OCI-LY3 (cell line): ENCODE results near the gene SLC26A3.

Experiments
- H2AFZ ChIP-seq: fragments of 200-600, 300-600 bp; shearing (Covaris generic); 2 replicates; pipeline ENCODE4 v1.6.0; 2014; ENCODE audit warnings: antibody characterized with exemption, low read depth, low read length
- H3K27ac ChIP-seq: fragments of 200-600, 300-600 bp; sonication (generic); 2 replicates; pipeline ENCODE4 v1.5.1; 2014; ENCODE audit warnings: mild to moderate bottlenecking, low read length, moderate library complexity, mixed read lengths
- H3K27me3 ChIP-seq: fragments of 200-600, 300-600 bp; sonication (generic); 2 replicates; pipeline ENCODE4 v1.6.1; 2014; ENCODE audit warnings: low read depth, low read length, mixed read lengths
- H3K36me3 ChIP-seq: fragments of 200-600, 300-600 bp; sonication (generic); replicated peaks from 2 replicates; pipeline ENCODE3; 2014; ENCODE audit warnings: low read depth, low read length, mixed read lengths
- H3K4me1 ChIP-seq: fragments of 300-600, 200-600 bp; sonication (generic); 2 replicates; pipeline ENCODE4 v1.6.1; 2014; ENCODE audit warnings: low read length, mixed read lengths
- H3K4me2 ChIP-seq: fragments of 200-600, 300-600 bp; sonication (generic); 2 replicates; pipeline ENCODE4 v1.6.1; 2014; ENCODE audit warnings: low read length, mixed read lengths
- H3K4me3 ChIP-seq: fragments of 300-600, 200-600 bp; sonication (generic); 2 replicates; pipeline ENCODE4 v1.5.1; 2014; ENCODE audit warnings: antibody characterized with exemption, mild to moderate bottlenecking, low read length, moderate library complexity
- H3K79me2 ChIP-seq: fragments of 300-600, 200-600 bp; shearing (Covaris generic); 2 replicates; pipeline ENCODE4 v1.6.1; 2014; ENCODE audit warnings: mild to moderate bottlenecking, low read length, mixed read lengths
- H3K9ac ChIP-seq: fragments of 300-600, 200-600 bp; shearing (Covaris generic); 2 replicates; pipeline ENCODE4 v1.6.0; 2014; ENCODE audit warnings: mild to moderate bottlenecking, low read length, moderate library complexity
- H3K9me3 ChIP-seq: fragments of 200-600, 300-600 bp; shearing (Covaris generic); 2 replicates; pipeline ENCODE4 v1.6.1; 2014; ENCODE audit warnings: low read length, mixed read lengths; ENCODE audit not compliant: insufficient read depth
- H4K20me1 ChIP-seq: fragments of 200-600, 300-600 bp; sonication (generic); 2 replicates; pipeline ENCODE4 v1.6.1; 2016; ENCODE audit warnings: low read length, mixed read lengths; ENCODE audit not compliant: insufficient read depth
- EZH2phosphoT487 ChIP-seq: fragments of 200-600 bp; shearing (Covaris generic); IDR thresholded peaks from 2 replicates; pipeline ENCODE4 v1.6.1; 2018; ENCODE audit warnings: antibody characterized with exemption, mixed run types, low read depth
- TF ChIP-seq, protein P1 (sequence below): fragments of 200-600, 300-600 bp; sonication (generic); IDR thresholded peaks from 2 replicates; pipeline ENCODE4 v1.5.1; 2014; ENCODE audit warnings: antibody characterized with exemption, low read length, low read depth

Gene SLC26A3

DNA sequence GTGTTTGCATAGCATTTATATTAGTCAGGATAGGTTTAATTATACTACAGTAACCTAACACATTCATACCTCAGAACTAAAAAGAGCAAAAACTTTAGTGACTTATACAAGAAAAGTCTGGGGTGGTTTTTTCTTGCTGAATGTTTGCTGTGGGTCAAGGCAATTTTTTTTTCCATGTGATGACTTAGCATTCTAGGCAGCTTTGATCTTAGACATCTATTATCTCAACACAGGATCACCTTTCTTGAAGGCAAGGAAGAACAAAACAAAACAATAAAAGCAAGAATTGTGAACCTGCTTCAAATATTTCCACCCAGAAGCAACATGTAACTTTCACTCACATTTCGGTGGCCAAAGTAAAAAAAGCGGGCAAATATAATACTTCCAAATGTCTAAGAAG is 79.8 kb downstream of the SLC26A3 start:
- no peaks in the 10 kb centered on the region for H3K79me2 ChIP-seq
- no peak overlapping the region for H2AFZ ChIP-seq
- H4K20me1 ChIP-seq: no peaks in the 10 kb centered on the region
- H3K9me3 ChIP-seq: no peaks in the 10 kb centered on the region
- peaks cover 52% of the 10 kb centered on the region for H3K27me3 ChIP-seq
- no peak overlapping the region for H3K4me2 ChIP-seq
- no peak overlapping the region for H3K27ac ChIP-seq
- H3K4me1 ChIP-seq: no peaks in the 10 kb centered on the region
- H3K9ac ChIP-seq: no peak overlapping the region
- no peak overlapping the region for H3K4me3 ChIP-seq
- TF ChIP-seq EZH2phosphoT487: no peak
- TF ChIP-seq, protein P1, sequence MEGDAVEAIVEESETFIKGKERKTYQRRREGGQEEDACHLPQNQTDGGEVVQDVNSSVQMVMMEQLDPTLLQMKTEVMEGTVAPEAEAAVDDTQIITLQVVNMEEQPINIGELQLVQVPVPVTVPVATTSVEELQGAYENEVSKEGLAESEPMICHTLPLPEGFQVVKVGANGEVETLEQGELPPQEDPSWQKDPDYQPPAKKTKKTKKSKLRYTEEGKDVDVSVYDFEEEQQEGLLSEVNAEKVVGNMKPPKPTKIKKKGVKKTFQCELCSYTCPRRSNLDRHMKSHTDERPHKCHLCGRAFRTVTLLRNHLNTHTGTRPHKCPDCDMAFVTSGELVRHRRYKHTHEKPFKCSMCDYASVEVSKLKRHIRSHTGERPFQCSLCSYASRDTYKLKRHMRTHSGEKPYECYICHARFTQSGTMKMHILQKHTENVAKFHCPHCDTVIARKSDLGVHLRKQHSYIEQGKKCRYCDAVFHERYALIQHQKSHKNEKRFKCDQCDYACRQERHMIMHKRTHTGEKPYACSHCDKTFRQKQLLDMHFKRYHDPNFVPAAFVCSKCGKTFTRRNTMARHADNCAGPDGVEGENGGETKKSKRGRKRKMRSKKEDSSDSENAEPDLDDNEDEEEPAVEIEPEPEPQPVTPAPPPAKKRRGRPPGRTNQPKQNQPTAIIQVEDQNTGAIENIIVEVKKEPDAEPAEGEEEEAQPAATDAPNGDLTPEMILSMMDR: no peak
- H3K36me3 ChIP-seq: no peaks in the 10 kb centered on the region

DNA sequence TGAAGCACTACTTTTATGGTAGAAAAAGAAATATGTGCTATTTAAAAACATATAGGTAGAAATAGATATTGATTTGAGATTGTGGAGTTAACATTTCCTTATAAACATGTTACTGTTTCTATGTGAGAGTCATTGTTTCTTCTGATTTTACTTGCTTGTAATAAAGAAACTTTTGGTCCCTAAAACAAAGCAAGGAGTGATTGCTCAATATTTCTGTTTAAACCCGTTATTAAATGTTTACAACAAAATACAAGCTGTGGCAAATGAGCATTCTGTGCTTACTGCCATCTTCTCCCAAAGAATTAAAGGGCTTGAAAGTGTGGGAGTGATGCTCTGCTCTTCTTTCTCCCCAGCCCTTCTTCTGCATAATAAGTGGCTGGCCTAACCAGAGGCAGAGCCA is 81.7 kb downstream of the SLC26A3 start:
- H3K4me1 ChIP-seq: no peaks in the 10 kb centered on the region
- H3K79me2 ChIP-seq: no peaks in the 10 kb centered on the region
- no peaks in the 10 kb centered on the region for H3K9me3 ChIP-seq
- no peak overlapping the region for H3K27ac ChIP-seq
- no peaks in the 10 kb centered on the region for H4K20me1 ChIP-seq
- TF ChIP-seq, protein P1: no peak
- TF ChIP-seq EZH2phosphoT487: no peak
- no peak overlapping the region for H3K4me2 ChIP-seq
- H3K36me3 ChIP-seq: no peaks in the 10 kb centered on the region
- no peak overlapping the region for H2AFZ ChIP-seq
- no peak overlapping the region for H3K4me3 ChIP-seq
- peaks cover 39% of the 10 kb centered on the region for H3K27me3 ChIP-seq
- no peak overlapping the region for H3K9ac ChIP-seq

DNA sequence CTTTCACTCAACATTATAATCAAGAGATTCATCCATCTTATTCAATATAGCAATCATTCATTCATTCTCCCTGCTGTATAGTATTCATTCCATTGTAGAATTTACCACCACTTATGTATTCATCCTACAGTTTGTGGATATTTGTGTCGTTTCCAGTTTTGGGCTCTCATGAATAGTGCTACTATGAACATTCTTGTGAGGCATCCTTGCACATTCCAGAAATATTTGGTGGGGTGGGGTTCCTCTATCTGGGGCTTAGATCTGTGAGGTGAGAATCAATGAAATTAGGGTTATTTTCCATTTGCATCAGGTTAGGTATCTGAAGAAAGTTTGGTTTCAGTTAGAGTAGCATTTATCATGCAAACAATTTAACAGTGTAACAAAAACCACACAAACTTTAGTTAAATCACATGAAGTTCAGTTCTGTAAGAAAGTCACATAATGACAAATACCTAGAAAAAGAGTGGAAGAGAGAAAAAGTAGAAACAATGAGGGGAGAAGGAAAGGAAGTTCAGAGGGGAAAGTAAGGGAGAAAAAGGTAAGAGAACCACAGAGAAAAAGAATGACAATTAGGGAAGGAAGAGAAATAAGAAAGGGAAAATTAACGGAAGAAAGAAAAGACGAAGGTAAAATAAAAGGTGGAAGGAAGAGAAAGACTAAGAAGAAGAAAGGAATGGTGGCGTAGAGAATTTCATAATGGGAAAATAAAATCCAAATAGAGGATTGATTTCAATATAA is 84.4 kb downstream of the SLC26A3 start:
- Histone ChIP-seq H3K27ac (no peak overlapping the region), H3K27me3 (peaks cover 33% of the 10 kb centered on the region), H2AFZ (no peak overlapping the region), H4K20me1 (no peaks in the 10 kb centered on the region), H3K4me2 (no peak overlapping the region), H3K9ac (no peak overlapping the region), H3K79me2 (no peaks in the 10 kb centered on the region), H3K9me3 (no peaks in the 10 kb centered on the region), H3K36me3 (no peaks in the 10 kb centered on the region), H3K4me1 (no peaks in the 10 kb centered on the region), H3K4me3 (no peak overlapping the region)
- TF ChIP-seq EZH2phosphoT487: no peak
- TF ChIP-seq, protein P1: no peak

DNA sequence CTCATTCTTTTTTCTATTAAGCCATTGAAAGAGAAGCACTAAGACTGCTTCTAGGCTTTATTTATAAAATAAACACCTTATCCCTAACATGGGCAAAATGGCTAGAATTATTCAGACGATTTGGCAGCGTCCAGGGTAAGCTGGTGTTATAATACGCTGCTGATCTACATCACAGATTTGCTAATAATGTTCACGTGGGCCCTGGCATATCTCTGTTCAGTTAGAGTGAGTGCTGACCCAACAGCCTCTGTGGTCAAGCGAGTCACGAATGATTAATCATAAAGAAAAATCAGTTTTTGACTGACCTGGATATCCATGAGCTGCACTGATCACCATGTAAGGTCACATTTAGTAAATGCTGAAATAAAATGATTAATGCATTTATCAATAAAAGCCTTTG is 87.5 kb downstream of the SLC26A3 start:
- peaks cover 40% of the 10 kb centered on the region for H3K27me3 ChIP-seq
- H2AFZ ChIP-seq: no peak overlapping the region
- no peaks in the 10 kb centered on the region for H3K79me2 ChIP-seq
- H3K4me1 ChIP-seq: no peaks in the 10 kb centered on the region
- no peaks in the 10 kb centered on the region for H3K36me3 ChIP-seq
- no peaks in the 10 kb centered on the region for H3K9me3 ChIP-seq
- H3K9ac ChIP-seq: no peak overlapping the region
- H3K4me3 ChIP-seq: no peak overlapping the region
- no peaks in the 10 kb centered on the region for H4K20me1 ChIP-seq
- H3K27ac ChIP-seq: no peak overlapping the region
- TF ChIP-seq, protein P1: no peak
- no peak overlapping the region for H3K4me2 ChIP-seq
